Panc1 (cell line): ENCODE data around the gene RHOJ. TPM values are rescaled to one million over a fixed set of nuclear protein-coding genes. Genes with fewer than 3 reads are reported as not detected.

ENCODE experiments used
- ATAC-seq: fragments of 200-7000 bp; cut with Tn5 transposase; 2 replicates; pipeline ENCODE4 v1.9.1; 2020; ENCODE audit warnings: mild to moderate bottlenecking, moderate library complexity
- BruUV-seq: library from RNA; stranded (reverse); fragments of 400-500 nt; replicated peaks from 2 replicates; lab custom pipeline; 2021; lab: Mats Ljungman, UMichigan
- CTCF ChIA-PET: fragments of 300-600 bp; sonication (Branson Sonifier 250); formaldehyde crosslinking; loops from one replicate; lab custom pipeline; 2022; ENCODE audit warnings: antibody characterized with exemption; lab: Charles Lee
- POLR2A ChIA-PET: fragments of 300-600 bp; sonication (Branson Sonifier 250); formaldehyde crosslinking; loops from one replicate; lab custom pipeline; 2022; ENCODE audit warnings: antibody characterized with exemption; lab: Charles Lee
- DNase-seq: peaks from one replicate; pipeline ENCODE4 v3.0.0-alpha.2; 2010; ENCODE audit warnings: low read depth, low spot score
- H3K27ac ChIP-seq: 2 replicates; pipeline ENCODE4 v1.5.1; 2011; ENCODE audit warnings: mild to moderate bottlenecking, low read length, inconsistent platforms
- H3K27me3 ChIP-seq: fragments of 200-500 bp; sonication (Bioruptor generic); 2 replicates; pipeline ENCODE4 v1.6.0; 2014; ENCODE audit warnings: low read length, inconsistent platforms; ENCODE audit not compliant: control insufficient read depth, insufficient read depth
- H3K36me3 ChIP-seq: fragments of 200-500 bp; sonication (Bioruptor generic); 2 replicates; pipeline ENCODE4 v1.5.1; 2014; ENCODE audit warnings: inconsistent platforms, mild to moderate bottlenecking, low read length, moderate library complexity; ENCODE audit not compliant: control insufficient read depth, insufficient read depth
- H3K4me1 ChIP-seq: 2 replicates; pipeline ENCODE4 v1.5.1; 2011; ENCODE audit warnings: inconsistent platforms, mild to moderate bottlenecking, low read length, moderate library complexity; ENCODE audit not compliant: control insufficient read depth, insufficient read depth
- H3K4me3 ChIP-seq, 2 experiments: 2 replicates each; pipeline ENCODE4 v1.5.1; 2011 to 2012; ENCODE audit warnings: low read depth in 2 of 2, low read length in 2 of 2, mild to moderate bottlenecking in 2 of 2, inconsistent platforms in 1 of 2, moderate library complexity in 1 of 2
- H3K9me3 ChIP-seq: fragments of 200-500 bp; sonication (Bioruptor generic); 2 replicates; pipeline ENCODE4 v1.5.1; 2014; ENCODE audit warnings: low read depth, mild to moderate bottlenecking, inconsistent platforms, low read length, moderate library complexity; ENCODE audit not compliant: control insufficient read depth, insufficient read depth
- CTCF ChIP-seq: fragments of 450-650 bp; IDR thresholded peaks from 2 replicates; pipeline ENCODE4 v1.5.1; 2017; ENCODE audit warnings: mild to moderate bottlenecking
- POLR2AphosphoS5 ChIP-seq: IDR thresholded peaks from 2 replicates; pipeline ENCODE4 v1.6.1; 2012; ENCODE audit warnings: mild to moderate bottlenecking, low read depth, low read length, moderate library complexity
- REST ChIP-seq, 2 experiments: IDR thresholded peaks; 2 replicates each; pipeline ENCODE4 v1.6.1; 2011 to 2012; ENCODE audit warnings: low read depth in 2 of 2, control low read depth in 1 of 2, low read length in 1 of 2, mild to moderate bottlenecking in 1 of 2, moderate library complexity in 1 of 2; ENCODE audit not compliant: insufficient read depth in 1 of 2
- SIN3A ChIP-seq: IDR thresholded peaks from 2 replicates; pipeline ENCODE4 v1.6.1; 2012; ENCODE audit warnings: low read depth, mild to moderate bottlenecking, low read length, moderate library complexity, borderline replicate concordance; ENCODE audit not compliant: insufficient read depth
- TCF7L2 ChIP-seq: IDR thresholded peaks from 2 replicates; pipeline ENCODE4 v1.6.1; 2011; ENCODE audit warnings: mild to moderate bottlenecking, low read depth, low read length, inconsistent platforms
- in situ Hi-C: cut with HindIII; loops from 2 replicates; pipeline ENCODE4 v1.10.0; 2016; ENCODE audit warnings: low sequenced_read_pairs, low pct_unique_long_range_greater_than_20kb
- intact Hi-C: fragments of 100-400 bp; cut with micrococcal nuclease; formaldehyde crosslinking; loops from one replicate; pipeline ENCODE4 v1.10.0; 2022; ENCODE audit not compliant: unreplicated experiment
- total RNA-seq: library from RNA; stranded (reverse); gene quantifications from one replicate; pipeline ENCODE4 v1.2.1, GENCODE V29; 2021; ENCODE audit not compliant: unreplicated experiment

The RHOJ gene
- total RNA-seq, 1 experiment from 2014 or later: 0.28 TPM

GRCh38 chr14:63269561-63270225 is 65.5 kb downstream of the RHOJ start:
- H3K4me3 ChIP-seq: no peak overlapping the region
- no peak for ATAC-seq
- H3K4me1 ChIP-seq: no peaks in the 10 kb centered on the region
- H3K27ac ChIP-seq: no peak overlapping the region
- H3K27me3 ChIP-seq: no peaks in the 10 kb centered on the region
- no peaks in the 10 kb centered on the region for H3K36me3 ChIP-seq
- CTCF ChIA-PET: no interaction called here
- DNase-seq: no peak
- intact Hi-C loops (loop anchor here (10.0 kb wide), 1 partner anchor 225 kb away; the partner anchor contains the start of gene KCNH5), in situ Hi-C loops (no loop called here)
- H3K9me3 ChIP-seq: no peaks in the 10 kb centered on the region
- no TSS peak for BruUV-seq
- TF ChIP-seq TCF7L2 (no peak), POLR2AphosphoS5 (no peak), CTCF (no peak), SIN3A (no peak), REST (IDR thresholded peaks at IDR 0.05; ENCODE audit: insufficient read depth in 1 of 2, low read depth in 2 of 2, low read length in 1 of 2) (no peak)
- POLR2A ChIA-PET: no interaction called here

DNA sequence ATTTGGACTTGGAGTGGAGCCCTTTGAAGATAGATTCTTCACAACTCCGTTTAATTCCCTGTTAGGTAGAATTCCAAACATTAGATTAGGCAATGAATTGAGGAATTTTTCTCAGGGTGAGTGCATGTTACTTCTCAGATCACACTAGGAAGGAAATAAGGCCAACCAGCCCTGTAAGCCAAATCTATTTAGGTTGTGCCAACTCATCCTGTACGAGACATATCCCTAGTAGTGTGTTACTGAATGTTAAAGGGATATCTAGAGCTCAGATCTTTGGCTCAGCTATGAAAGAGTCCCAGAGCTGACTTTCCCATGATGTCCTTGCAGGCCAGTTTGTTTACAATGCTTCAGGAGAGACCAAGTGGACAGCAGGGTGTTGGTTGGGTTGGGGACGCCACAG is 68.9 kb downstream of the RHOJ start:
- ChIA-PET CTCF (no interaction called here), POLR2A (no interaction called here)
- Histone ChIP-seq H3K4me1 (no peaks in the 10 kb centered on the region), H3K4me3 (no peak overlapping the region), H3K27me3 (no peaks in the 10 kb centered on the region), H3K27ac (no peak overlapping the region), H3K9me3 (no peaks in the 10 kb centered on the region), H3K36me3 (no peaks in the 10 kb centered on the region)
- TF ChIP-seq TCF7L2 (no peak), POLR2AphosphoS5 (no peak), REST (IDR thresholded peaks at IDR 0.05; ENCODE audit: insufficient read depth in 1 of 2, low read depth in 2 of 2, low read length in 1 of 2) (no peak), CTCF (no peak), SIN3A (no peak)
- in situ Hi-C loops (no loop called here), intact Hi-C loops (loop anchor here (10.0 kb wide), 1 partner anchor 228 kb away; the partner anchor contains the start of gene KCNH5)
- DNase-seq (no peak), ATAC-seq (no peak)
- no TSS peak for BruUV-seq
